ENCODE measurements around the gene RPL41.

DNA sequence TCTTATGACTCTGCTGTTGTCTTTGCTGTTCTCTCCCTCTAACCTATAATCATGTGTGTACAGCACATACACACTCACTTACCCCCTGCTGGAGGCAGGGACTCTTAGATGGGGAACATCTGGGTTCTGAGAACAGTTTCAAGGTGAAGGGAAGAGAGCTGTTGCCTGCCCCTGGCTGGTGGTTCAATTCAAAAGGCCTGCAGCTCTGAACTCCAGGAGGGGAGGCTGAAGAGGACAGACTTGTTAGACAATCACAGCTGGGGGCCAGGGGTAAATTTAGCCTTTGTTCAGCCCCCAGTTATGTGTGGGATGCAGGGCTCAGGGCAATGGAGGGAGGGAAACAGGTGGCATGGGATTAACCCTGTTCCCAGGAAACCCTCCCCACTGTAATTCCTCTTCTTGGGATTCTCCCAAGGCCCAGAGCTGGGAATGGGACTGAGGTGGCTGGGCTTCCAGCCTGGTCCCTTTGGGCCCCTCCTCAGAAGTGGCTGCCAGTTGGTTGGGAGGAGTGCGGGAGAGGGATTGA, 37.9 kb downstream of the RPL41 start:
- no peak for TF ChIP-seq ZSCAN29 (IDR thresholded peaks at IDR 0.05)
- TF ChIP-seq CTCF (IDR thresholded peaks at IDR 0.05 in 2 of 3, conservative IDR thresholded peaks at IDR 0.05 in 1 of 3; ENCODE audit: control insufficient read depth in 2 of 3, extremely low read depth in 1 of 3, insufficient read depth in 1 of 3, low read depth in 3 of 3, low read length in 3 of 3) = no peak
- no peak for TF ChIP-seq YY1 (IDR thresholded peaks at IDR 0.05; ENCODE audit: low read depth, low read length)
- no peak for TF ChIP-seq HCFC1 (IDR thresholded peaks at IDR 0.05; ENCODE audit: low read length)
- TF ChIP-seq TCF12 (IDR thresholded peaks at IDR 0.05; ENCODE audit: low read depth, low read length) = no peak
- TF ChIP-seq, protein P1, sequence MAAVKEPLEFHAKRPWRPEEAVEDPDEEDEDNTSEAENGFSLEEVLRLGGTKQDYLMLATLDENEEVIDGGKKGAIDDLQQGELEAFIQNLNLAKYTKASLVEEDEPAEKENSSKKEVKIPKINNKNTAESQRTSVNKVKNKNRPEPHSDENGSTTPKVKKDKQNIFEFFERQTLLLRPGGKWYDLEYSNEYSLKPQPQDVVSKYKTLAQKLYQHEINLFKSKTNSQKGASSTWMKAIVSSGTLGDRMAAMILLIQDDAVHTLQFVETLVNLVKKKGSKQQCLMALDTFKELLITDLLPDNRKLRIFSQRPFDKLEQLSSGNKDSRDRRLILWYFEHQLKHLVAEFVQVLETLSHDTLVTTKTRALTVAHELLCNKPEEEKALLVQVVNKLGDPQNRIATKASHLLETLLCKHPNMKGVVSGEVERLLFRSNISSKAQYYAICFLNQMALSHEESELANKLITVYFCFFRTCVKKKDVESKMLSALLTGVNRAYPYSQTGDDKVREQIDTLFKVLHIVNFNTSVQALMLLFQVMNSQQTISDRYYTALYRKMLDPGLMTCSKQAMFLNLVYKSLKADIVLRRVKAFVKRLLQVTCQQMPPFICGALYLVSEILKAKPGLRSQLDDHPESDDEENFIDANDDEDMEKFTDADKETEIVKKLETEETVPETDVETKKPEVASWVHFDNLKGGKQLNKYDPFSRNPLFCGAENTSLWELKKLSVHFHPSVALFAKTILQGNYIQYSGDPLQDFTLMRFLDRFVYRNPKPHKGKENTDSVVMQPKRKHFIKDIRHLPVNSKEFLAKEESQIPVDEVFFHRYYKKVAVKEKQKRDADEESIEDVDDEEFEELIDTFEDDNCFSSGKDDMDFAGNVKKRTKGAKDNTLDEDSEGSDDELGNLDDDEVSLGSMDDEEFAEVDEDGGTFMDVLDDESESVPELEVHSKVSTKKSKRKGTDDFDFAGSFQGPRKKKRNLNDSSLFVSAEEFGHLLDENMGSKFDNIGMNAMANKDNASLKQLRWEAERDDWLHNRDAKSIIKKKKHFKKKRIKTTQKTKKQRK (IDR thresholded peaks at IDR 0.05; ENCODE audit: low read depth, low read length) = no peak
- TF ChIP-seq REST (IDR thresholded peaks at IDR 0.05; ENCODE audit: low read depth, low read length) = no peak
- no peak for TF ChIP-seq SP1 (IDR thresholded peaks at IDR 0.05; ENCODE audit: low read depth, low read length)
- no peak for TF ChIP-seq POLR2A (IDR thresholded peaks at IDR 0.05; ENCODE audit: low read depth, low read length)
- no peak for TF ChIP-seq BHLHE40 (IDR thresholded peaks at IDR 0.05; ENCODE audit: borderline replicate concordance in 1 of 2, low read depth in 2 of 2, low read length in 1 of 2)
